Breast epithelium (tissue), 3 donors: ENCODE measurements around the gene GLUD1.

Experiments used
- CTCF ChIP-seq, 3 donors: fragments of 450-650 bp; IDR thresholded peaks; one replicate each; pipeline ENCODE4 v1.5.1; 2016 to 2017; ENCODE audit warnings: antibody characterized with exemption in 3 of 3, mild to moderate bottlenecking in 3 of 3, moderate library complexity in 3 of 3
- POLR2A ChIP-seq: fragments of 450-650 bp; IDR thresholded peaks from one replicate; pipeline ENCODE4 v1.6.1; 2016; ENCODE audit warnings: antibody characterized with exemption, mild to moderate bottlenecking, moderate library complexity
- POLR2AphosphoS5 ChIP-seq, 3 donors: sonication (generic); formaldehyde crosslinking; IDR thresholded peaks; one replicate each; pipeline ENCODE4 v1.6.1; 2017; ENCODE audit warnings: antibody characterized with exemption in 3 of 3

DNA sequence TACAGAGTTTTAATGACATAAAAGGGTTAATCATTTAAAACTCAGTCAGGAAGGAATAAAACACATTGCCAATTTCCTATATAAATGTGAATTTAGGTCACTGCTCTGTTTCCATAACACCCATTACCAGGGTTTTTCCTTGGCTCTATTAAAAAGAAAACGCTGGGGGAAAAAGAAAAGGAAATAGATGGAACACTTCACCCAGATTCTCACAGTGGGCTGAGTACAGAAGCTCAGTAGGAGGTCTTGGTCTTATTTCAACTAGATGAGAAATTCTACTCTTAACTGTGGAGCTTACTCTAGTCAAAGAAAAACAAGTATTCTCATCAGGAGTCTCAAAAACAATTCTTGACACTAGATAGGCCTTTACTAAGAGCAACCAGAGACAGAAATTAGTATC, 36.5 kb downstream of the GLUD1 start:
- TF ChIP-seq CTCF (IDR thresholded peaks at IDR 0.05) (no peak), POLR2A (no peak), POLR2AphosphoS5 (IDR thresholded peaks at IDR 0.05) (no peak)
